ENCODE measurements around the gene MT1F.

Gene MT1F

DNA sequence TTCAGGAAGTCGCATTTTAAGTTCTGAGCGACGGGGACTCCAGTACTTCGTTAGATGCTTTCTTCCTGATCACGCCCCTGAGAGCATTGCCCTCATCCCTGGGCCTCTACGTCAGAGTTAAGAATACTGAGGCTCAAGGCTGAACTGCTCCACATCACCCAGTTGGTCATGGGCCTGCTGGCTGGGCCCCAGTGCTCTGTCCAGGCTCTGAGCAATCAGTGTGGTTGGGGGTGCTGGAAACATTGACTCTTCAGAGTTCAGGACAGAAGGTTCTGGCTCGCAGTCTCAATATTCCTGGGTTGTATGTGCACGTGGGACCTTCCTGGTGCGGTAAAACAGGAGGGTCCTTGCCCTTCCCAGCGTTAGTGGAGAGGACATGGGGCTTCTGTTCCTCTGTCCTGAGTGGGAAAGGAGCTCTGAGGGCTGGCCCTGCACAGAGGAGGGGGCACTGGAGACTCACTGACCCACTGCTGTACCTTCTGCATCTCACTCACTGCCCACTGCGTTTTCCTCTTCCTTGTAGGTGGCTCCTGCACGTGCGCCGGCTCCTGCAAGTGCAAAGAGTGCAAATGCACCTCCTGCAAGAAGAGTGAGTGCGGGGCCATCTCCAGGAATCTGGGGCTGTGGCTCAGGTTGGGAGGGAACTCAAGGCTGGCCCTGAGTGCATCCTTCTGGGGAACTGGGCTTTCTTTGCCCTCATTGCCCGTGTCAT is 31.7 kb upstream of the MT1F start:
- DNase-seq: no peak

DNA sequence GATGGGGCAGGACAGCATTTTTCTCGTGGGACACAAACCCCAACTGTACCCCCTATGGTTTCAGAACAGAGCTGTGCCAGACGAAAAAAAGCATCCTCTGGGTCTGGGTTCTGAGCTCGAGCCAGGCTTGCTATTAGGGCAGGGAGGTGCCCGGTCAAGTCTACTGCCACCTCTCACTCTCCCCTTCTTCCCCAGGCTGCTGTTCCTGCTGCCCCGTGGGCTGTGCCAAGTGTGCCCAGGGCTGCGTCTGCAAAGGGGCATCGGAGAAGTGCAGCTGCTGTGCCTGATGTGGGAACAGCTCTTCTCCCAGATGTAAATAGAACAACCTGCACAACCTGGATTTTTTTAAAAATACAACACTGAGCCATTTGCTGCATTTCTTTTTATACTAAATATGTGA is 31.1 kb upstream of the MT1F start:
- no peak for DNase-seq

DNA sequence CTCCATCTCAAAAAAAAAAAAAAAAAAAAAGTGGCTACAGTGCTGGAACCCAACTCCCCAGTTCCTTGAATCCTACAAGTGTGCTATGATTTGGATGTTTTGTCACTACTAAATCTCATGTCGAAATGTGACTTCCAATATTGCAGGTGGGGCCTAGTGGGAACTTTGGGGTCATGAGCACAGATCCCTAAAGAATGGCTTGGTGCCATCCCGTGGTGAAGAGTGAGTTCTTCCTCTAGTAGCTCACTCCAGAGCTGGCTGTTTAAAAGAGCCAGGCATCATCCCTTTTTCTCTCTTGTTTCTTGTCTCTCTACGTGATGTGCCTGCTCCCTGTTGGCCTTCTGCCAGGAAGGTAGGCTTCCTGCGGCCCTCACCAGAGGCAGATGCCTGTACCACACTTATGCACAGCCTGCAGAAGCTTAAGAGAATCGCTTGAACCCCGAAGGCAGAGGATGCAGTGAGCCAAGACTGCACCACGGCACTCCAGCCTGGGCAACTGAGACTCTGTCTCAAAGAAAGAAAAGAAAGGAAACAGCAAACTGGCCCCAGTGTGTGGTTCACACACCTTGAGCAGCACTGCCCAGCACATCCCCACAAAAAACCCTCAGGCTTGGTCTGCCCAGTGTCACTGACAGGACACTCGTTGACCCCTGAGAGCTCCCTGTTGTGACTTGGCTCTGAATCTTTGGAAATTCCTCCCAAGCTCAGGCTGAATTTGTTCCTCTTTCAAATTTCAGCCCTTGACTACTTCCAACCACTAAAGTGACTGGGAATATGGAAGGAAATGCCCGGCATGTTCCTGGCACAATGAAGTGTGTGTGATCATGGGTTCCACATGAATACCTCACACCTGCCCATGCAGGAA is 29.0 kb upstream of the MT1F start:
- DNase-seq: no peak

DNA sequence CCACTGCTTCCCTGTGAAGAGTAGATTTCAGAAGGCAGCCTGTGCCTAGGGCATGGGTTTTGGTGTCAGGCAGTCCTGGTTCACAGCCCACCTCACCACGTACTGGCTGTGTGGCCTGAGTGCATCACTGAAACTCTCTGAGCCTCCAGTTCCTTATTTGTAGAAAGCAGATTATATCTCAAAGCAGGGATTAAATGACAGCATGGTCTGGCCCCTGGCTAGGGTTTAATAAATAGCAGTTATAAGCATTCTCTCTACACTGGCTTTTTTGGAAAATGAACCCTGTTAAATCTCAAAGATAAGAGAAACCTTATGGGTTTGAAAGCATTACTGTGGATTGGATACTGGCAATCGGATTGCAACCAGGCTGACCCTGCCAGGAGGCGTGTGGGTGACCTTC is 28.2 kb upstream of the MT1F start:
- DNase-seq: no peak

DNA sequence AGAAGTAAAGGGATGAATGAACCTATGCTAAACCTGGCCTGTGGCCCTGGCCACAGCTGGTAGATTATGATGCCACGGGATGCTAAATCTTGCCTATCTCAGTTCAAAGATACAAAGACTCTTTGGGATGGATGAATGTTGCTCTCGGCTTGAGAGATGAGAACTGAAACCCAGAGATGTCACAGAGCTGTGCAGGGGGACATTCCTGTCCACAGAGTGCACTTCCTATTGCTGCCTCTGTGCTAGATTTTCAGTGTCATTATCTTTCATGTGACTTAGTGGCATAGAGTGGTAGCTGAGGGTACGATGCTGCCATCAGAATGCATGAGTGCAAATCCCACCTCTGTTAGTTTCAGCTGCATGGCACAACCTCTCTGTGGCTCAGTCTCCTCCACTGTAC is 27.6 kb upstream of the MT1F start:
- no peak for DNase-seq

GRCh38 chr16:56631197-56631596 is 26.6 kb upstream of the MT1F start:
- DNase-seq: no peak

GRCh38 chr16:56631832-56632155 is 26.0 kb upstream of the MT1F start:
- no peak for DNase-seq

- no peak for DNase-seq
Observed at GRCh38 chr16:56632156-56632847, 25.5 kb upstream of the MT1F start, which contains the start of gene MT1M. Gene MT1M (plus strand): TSS chr16:56632659. CDS start chr16:56632732, 73 bp downstream.

- DNase-seq: no peak
Observed at GRCh38 chr16:56632848-56633365, 24.9 kb upstream of the MT1F start.

GRCh38 chr16:56633535-56633934 is 24.2 kb upstream of the MT1F start:
- no peak for DNase-seq

DNA sequence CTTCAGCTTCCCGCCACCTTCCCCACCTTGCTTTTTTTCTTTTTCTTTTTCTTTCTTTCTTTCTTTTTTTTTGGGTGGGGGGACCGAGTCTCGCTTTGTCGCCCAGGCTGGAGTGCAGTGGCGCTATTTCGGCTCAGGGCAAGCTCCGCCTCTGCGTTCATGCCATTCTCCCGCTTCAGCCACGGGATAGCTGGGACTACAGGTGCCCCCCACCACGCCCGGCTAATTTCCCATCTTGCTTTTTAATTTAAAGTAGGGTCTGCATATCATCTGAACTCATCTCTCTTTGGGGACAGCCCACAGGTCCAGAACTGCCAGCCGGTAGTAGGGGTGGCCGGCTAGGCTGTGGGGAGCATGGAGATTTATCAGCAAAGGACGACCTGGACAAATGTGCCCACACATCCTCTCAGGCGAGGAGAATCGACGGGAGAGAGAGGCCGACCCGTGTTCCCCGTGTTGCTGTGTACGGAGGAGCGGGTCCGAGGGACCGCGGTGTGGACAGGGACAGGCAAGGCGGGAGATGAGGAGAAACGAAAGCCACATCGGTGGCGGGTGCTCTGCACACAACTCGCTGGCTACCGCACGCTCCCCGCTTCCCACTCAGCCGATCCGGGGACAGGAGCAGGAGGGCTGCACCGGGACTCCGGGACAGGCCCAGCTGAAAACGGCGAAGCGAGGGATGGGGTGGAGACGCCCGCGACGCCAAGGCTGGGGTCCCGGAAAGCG is 22.9 kb upstream of the MT1F start:
- no peak for DNase-seq

DNA sequence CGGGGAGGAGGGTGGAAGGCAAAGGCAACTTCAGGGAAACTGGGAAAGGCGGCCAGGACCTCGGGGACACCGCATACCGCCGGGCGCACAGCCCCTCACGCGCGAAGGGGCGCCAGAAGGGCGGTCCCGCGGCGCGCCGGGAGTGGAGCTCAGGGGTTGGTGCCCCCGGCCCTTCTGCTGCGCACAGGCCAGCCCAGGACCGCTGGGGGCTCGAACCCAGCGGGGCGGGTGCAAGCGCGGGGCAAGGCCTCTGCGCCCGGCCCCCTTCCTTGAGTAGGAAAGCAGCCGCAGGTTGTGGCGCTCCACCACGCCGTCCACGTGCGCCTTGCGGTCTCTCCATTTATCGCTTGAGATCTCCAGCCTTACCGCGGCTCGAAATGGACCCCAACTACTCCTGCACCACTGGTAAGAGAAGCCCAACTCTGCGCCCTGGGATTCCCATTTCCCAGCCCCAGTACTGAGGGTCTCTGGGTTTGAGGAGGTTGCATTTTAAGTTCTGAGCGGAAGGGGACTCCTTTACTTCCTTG is 22.3 kb upstream of the MT1F start:
- DNase-seq: no peak

GRCh38 chr16:56636616-56637413 is 20.9 kb upstream of the MT1F start:
- no peak for DNase-seq

GRCh38 chr16:56637814-56638750 is 19.7 kb upstream of the MT1F start, which contains the start of gene MT1A:
Gene MT1A (plus strand): TSS chr16:56638666. CDS start chr16:56638739, 73 bp downstream.
- DNase-seq: no peak

DNA sequence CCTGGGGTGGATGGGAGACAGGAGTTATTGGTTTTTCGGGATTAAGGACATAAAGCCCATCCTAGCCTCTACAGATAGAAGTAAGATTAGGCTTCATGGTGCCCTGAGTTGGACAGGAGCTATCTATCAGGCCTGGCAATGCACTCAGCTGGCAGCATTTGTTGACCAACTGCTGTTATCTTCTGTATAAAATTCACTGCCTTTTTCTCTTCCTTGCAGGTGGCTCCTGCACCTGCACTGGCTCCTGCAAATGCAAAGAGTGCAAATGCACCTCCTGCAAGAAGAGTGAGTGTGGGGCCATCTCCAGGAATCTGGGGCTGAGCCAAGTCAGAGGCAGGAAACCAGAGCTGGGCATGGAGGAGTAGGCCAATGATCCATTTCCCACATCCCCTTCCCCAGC is 18.7 kb upstream of the MT1F start:
- DNase-seq: no peak

DNA sequence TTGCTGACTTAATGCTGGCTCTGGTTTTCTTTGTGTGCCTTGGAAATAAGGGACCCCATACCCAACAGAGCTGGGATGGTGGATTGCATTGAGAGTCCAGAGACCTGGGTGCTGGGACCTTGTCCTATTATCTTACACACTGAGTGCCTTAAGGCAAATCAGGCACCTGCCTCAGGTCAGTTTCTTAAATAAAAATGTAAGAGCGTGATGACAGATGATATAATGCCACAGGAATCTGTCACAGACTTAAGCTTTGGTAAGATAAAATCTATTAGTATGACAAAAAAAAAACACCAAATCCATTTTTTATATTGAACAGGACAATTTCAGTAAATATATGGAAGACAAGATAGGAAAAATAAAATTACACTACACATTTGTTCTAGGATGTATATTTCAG is 17.7 kb upstream of the MT1F start:
- no peak for DNase-seq

GRCh38 chr16:56641166-56641565 is 16.6 kb upstream of the MT1F start:
- no peak for DNase-seq

GRCh38 chr16:56643080-56643778 is 14.5 kb upstream of the MT1F start:
- DNase-seq: no peak

GRCh38 chr16:56643833-56644232 is 13.9 kb upstream of the MT1F start:
- DNase-seq: no peak

GRCh38 chr16:56645311-56645710 is 12.4 kb upstream of the MT1F start:
- DNase-seq: no peak
